Colon (tissue), 2 donors: Measurements from ENCODE around the gene SH2D3C.
"Not testable (repeated sequence)": the region's sequence is repeated elsewhere in the genome, so short reads cannot be mapped to it uniquely, and the experiment has no call there.

Source experiments
- FAIRE-seq: peaks from 2 replicates; lab custom pipeline; 2012; peaks lifted over from hg19 to GRCh38; lab: Jason Lieb, UNC
- donor health status: control.
- donor health status: control.

The SH2D3C gene

GRCh38 chr9:127783111-127784008 lies 4.9 kb upstream of the SH2D3C start:
- FAIRE-seq: no peak

GRCh38 chr9:127781806-127782205 lies 3.3 kb upstream of the SH2D3C start:
- FAIRE-seq: no peak

- FAIRE-seq: not testable (repeated sequence)
These were observed 2.4 kb upstream of the SH2D3C start for GRCh38 chr9:127780909-127781308.

GRCh38 chr9:127780126-127780885 lies 1.8 kb upstream of the SH2D3C start:
- no peak for FAIRE-seq

GRCh38 chr9:127779136-127779981 lies 893 bp upstream of the SH2D3C start:
- no peak for FAIRE-seq

GRCh38 chr9:127777368-127777980 lies 992 bp downstream of the SH2D3C start:
- FAIRE-seq: no peak

GRCh38 chr9:127776924-127777289 lies 1.6 kb downstream of the SH2D3C start:
- no peak for FAIRE-seq

- FAIRE-seq: no peak
These were observed 2.1 kb downstream of the SH2D3C start for GRCh38 chr9:127776195-127776923.

GRCh38 chr9:127773981-127774380 lies 4.5 kb downstream of the SH2D3C start:
- FAIRE-seq: no peak

GRCh38 chr9:127773272-127773671 lies 5.2 kb downstream of the SH2D3C start:
- no peak for FAIRE-seq

- FAIRE-seq: no peak
These were observed 5.9 kb downstream of the SH2D3C start for GRCh38 chr9:127772603-127773002.

GRCh38 chr9:127771570-127772189 lies 6.8 kb downstream of the SH2D3C start:
- no peak for FAIRE-seq

- no peak for FAIRE-seq
These were observed 7.4 kb downstream of the SH2D3C start for GRCh38 chr9:127770905-127771569.

- FAIRE-seq: no peak
These were observed 7.9 kb downstream of the SH2D3C start for GRCh38 chr9:127770583-127770904.

GRCh38 chr9:127769929-127770582 lies 8.4 kb downstream of the SH2D3C start:
- no peak for FAIRE-seq

GRCh38 chr9:127769101-127769500 lies 9.4 kb downstream of the SH2D3C start:
- no peak for FAIRE-seq

GRCh38 chr9:127768698-127769097 lies 9.8 kb downstream of the SH2D3C start:
- no peak for FAIRE-seq

GRCh38 chr9:127767909-127768331 lies 10.5 kb downstream of the SH2D3C start:
- no peak for FAIRE-seq

GRCh38 chr9:127767410-127767809 lies 11.1 kb downstream of the SH2D3C start:
- no peak for FAIRE-seq

GRCh38 chr9:127765418-127765817 lies 13.0 kb downstream of the SH2D3C start:
- FAIRE-seq: no peak
